ENCODE results near the gene MAGI2.
A peak's percentile ranks its signal among the peaks of the same experiment; 100 is the strongest.

MAGI2 gene

GRCh38 chr7:78605119-78605518 lies 848.3 kb downstream of the MAGI2 start:
- no peak for TF ChIP-seq CTCF (conservative IDR thresholded peaks at IDR 0.05; ENCODE audit: low read depth)
- H3K27ac ChIP-seq: no peak overlapping the region
- CTCF ChIA-PET: no interaction called here
- POLR2A ChIA-PET (ENCODE audit: low non-redundant PET): no interaction called here
- DNase-seq (ENCODE audit: low spot score): no peak

GRCh38 chr7:78601728-78602127 lies 851.7 kb downstream of the MAGI2 start:
- TF ChIP-seq CTCF (conservative IDR thresholded peaks at IDR 0.05; ENCODE audit: low read depth): no peak
- POLR2A ChIA-PET (ENCODE audit: low non-redundant PET): no interaction called here
- CTCF ChIA-PET: no interaction called here
- no peak for DNase-seq (ENCODE audit: low spot score)
- H3K27ac ChIP-seq: no peak overlapping the region

- CTCF ChIA-PET: interaction anchor here (0.7 kb wide), 1 partner anchor 1235 kb away, joined by 3 read pairs; no protein-coding TSS in a partner anchor
- TF ChIP-seq CTCF (conservative IDR thresholded peaks at IDR 0.05; ENCODE audit: low read depth): no peak
- POLR2A ChIA-PET (ENCODE audit: low non-redundant PET): no interaction called here
- no peak overlapping the region for H3K27ac ChIP-seq
- no peak for DNase-seq (ENCODE audit: low spot score)
Observed at GRCh38 chr7:78594156-78594555, 859.3 kb downstream of the MAGI2 start.

- no peak for TF ChIP-seq CTCF (conservative IDR thresholded peaks at IDR 0.05; ENCODE audit: low read depth)
- ChIA-PET CTCF (interaction anchor here (0.8 kb wide), 1 partner anchor 188 kb away, joined by 3 read pairs; no protein-coding TSS in a partner anchor), POLR2A (ENCODE audit: low non-redundant PET) (no interaction called here)
- H3K27ac ChIP-seq: no peak overlapping the region
- no peak for DNase-seq (ENCODE audit: low spot score)
Observed at GRCh38 chr7:78588393-78588792, 865.1 kb downstream of the MAGI2 start.

GRCh38 chr7:78587443-78588044 lies 865.9 kb downstream of the MAGI2 start:
- ChIA-PET POLR2A (ENCODE audit: low non-redundant PET) (no interaction called here), CTCF (no interaction called here)
- TF ChIP-seq CTCF (conservative IDR thresholded peaks at IDR 0.05; ENCODE audit: low read depth): peak; percentile 35
- H3K27ac ChIP-seq: no peak overlapping the region
- DNase-seq (ENCODE audit: low spot score): peak; percentile 25

GRCh38 chr7:78585980-78586379 lies 867.5 kb downstream of the MAGI2 start:
- no peak for TF ChIP-seq CTCF (conservative IDR thresholded peaks at IDR 0.05; ENCODE audit: low read depth)
- CTCF ChIA-PET: no interaction called here
- POLR2A ChIA-PET (ENCODE audit: low non-redundant PET): no interaction called here
- no peak for DNase-seq (ENCODE audit: low spot score)
- H3K27ac ChIP-seq: no peak overlapping the region
